HG02840 (cell line): ENCODE results near the gene HEMGN.

Experiments used
- ATAC-seq: cut with Tn5 transposase; IDR thresholded peaks from one replicate; pipeline ENCODE4 v1.9.1; 2021; ENCODE audit warnings: mild to moderate bottlenecking, moderate library complexity, moderate number of reproducible peaks; ENCODE audit not compliant: unreplicated experiment, low FRiP score

The HEMGN gene

DNA sequence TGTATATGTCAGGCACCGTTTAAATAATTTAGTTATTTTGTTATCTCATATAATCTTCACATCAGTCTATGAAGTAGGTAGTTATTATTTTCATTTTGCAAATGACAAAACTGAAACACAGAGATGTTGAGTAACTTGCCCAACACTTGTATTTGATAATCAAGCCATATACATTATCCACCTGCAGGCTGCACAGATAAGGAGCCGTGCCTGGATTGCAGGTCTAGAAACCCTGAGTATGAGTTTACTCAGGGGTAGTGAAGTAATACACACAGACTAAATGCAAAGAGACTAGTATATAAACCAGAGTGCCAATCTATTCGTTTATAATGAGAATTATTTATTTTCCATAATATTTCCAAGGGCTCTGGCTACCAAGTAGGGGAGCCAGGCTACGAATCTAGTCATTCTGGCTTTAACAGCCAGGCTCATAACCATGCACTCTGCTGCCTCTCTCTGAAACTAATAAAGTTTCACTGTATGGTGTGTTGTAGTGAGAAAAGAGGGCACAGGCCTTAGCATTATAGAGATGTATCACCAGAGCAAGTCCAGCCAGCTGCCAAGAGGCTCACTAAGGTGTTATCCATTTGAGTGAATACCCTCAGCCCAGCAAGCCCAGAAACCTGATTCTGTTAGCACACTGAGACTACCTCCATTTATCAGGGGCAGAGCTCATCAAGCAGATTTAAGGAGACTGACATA is 4.5 kb downstream of the HEMGN start:
- no peak for ATAC-seq

GRCh38 chr9:97930972-97931371 is 7.0 kb downstream of the HEMGN start:
- no peak for ATAC-seq

DNA sequence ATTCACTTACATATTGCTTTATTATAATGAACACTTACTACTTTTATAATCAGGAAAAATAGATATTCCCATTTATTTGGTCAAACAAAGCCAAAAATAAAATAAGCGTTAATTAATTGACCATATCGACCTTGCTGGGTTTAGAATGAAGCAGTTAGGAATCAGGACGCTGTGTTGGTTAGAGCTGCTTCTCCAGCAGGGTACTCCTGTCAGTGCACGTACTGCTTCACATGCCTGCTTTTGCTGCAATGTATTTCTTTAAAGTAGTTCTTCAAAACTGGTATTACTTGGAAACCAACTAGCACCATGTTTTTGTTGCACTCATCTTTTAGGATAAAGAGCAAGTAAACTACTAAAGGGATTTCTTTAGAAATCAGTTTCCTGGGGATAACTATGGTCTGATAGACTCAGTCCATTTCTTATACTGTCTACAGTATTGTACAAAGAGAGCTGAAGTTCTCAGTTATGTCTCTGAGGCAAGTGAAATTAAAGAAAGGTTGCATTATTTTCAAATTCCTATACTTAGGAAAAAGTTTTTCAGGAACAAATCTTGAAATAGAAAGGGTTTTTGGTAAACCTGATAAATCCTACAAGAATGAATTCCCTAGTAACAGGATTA is 8.9 kb downstream of the HEMGN start:
- ATAC-seq = no peak

DNA sequence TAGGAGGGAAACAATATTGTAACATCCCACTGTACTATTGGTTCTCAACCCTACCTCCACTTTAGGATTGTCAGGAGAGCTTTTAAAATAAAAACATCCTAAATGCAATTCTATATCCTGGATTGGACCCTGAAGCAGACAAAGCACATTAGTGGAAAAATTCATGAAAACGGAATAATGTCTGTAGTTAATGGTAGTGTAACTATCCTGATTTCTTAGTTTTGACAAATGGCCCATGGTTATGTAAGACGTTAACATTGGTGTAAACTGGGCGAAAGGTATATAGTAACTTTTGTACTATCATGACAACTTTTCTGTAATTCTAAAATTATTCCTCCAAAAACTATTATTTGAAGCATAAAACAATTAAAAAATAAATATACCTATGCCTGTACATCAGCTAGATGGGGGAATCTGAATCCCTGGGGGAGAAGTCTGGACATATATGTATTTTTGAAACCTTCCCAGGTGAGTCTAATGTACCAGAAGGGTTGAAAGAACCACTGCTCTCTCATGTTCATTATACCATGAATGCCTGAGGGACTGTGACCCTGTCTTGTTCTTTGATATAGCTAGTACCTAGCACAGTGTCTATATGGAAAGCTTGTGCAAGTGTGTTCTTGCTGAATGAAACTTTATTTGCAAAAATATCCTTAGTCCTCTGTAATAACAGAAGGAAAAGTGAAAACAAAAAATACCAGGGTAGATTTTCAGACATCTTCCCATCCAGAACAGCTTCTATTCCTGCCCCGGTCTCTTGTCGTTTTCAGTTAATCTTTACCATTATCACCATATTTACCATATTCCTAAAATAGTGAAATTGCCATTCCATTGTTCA is 12.3 kb downstream of the HEMGN start:
- ATAC-seq = no peak

- ATAC-seq = no peak
These were observed 13.6 kb downstream of the HEMGN start for GRCh38 chr9:97924386-97924785.

DNA sequence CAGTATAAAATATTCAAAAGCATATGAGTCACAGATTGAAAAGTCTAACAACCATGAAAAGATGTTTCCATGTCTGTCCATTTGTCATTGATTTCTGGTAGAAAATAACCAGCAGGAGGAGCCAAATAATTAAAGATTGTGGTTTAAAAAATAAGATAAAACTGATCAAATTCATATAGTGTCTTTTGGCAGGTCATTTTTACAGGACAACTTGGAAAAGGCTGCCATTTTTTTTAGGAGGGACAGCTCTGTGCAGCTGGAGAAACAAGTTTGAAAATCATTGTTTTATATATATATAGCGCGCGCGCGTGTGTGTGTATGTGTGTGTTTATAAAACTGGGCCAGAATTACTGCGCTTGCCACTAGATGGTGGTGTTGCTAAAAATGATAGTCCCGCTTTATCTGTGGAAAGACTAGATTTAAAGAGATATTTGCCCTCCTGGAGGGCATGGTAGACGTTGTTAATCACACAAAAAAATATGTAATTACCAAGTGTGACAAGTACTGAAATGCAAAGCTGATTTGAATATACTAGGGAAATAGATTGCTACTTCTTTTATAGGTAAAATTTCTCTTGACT is 14.4 kb downstream of the HEMGN start:
- ATAC-seq = no peak

DNA sequence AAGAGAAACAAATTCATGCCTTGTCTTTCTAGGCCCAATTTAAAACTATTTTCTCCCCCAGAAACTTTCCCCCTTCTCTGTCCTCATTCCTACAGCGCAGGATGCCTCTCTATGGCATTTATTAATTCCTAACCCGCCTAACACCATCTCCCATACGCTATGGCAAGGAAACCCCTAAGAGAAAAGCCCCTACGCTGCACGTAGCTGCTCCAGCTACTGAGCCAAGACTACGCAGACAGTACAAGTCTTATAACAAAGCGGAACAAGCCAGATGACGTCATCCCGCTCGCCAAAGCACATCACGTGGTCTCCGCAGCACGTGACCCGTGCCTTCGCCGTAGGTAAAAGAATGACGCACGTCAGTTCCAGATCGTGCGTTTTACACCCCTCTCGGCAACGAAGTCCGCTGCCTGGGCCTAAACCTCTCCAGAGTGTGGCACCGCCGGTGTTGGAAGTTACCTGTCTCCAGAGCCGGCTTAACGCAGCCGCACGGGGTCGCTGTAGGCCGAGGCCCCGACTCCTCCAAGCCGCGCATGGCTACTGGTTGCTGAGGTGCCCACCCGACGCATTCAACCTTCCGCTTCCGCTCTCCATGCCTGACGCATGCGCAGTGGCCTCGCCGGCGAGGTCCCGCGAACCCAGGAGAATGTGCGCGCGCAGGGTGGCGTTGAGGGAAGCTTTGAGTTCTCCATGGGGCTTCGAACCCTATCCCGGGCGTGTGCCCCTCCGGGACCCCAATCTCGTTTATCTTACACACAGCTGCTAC is 15.8 kb downstream of the HEMGN start, which contains the start of gene TRMO:
TSS of gene TRMO (minus strand) at position 542 of the 766 bp plus-strand sequence. CDS start at position 535, 7 bp downstream.
- peak; percentile 93 for ATAC-seq

- ATAC-seq = no peak
These were observed 18.7 kb downstream of the HEMGN start for GRCh38 chr9:97919217-97919813.

DNA sequence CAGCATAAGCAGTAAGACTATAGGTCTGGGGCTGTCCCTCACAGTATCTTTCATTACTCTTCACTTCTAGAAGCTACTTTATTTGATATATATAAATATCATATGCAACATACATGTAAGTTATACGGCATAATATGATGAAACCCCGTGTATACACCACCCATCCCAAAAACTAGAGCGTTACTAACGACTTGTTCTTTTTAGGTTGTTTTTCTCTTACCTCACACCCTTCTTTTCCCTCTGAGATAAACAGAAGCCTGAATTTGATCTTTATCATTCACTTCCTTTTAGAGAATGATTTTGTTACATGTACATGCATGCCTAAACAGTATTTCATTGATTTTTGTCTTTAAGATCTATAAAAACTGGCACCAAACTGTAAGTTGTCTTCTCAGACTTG is 19.4 kb downstream of the HEMGN start:
- ATAC-seq = no peak

- ATAC-seq = no peak
These were observed 26.0 kb downstream of the HEMGN start for GRCh38 chr9:97911970-97912369.

DNA sequence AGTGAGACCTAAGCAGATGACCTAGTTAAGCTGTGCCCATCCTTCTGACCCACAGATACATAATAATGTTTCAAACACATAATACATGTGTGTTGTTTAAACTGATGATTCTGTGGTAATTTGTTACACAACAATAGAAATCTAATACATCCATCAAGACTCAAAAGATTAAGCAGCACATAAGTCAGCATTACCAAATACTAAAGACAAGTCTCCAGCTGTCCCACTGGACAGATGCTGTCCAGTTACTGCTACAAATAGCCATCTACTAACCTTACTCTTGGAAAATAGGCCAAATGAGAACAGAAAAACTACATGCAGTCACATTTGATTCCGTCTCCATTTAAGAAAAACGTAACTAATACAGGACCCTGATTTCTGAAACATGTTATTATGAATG is 26.4 kb downstream of the HEMGN start:
- ATAC-seq = no peak

DNA sequence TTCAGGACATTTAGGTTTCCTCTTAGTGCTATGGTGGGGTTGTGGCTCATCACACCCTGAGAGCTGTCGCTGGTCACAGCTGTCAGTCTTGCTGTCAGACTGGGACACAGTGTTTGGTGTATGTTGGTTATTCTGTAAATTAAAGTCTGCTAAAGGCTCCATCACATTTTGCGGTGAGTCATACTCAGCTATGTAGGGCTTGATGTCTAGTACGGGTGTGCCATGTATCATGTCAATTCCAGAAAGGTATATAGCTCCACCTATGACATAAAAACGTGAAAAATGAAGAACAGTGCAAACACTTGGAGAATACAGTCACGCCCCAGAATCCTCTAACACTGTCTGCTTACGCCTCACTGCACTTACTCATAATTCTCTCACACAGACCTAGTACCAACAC is 27.6 kb downstream of the HEMGN start:
- ATAC-seq = no peak

DNA sequence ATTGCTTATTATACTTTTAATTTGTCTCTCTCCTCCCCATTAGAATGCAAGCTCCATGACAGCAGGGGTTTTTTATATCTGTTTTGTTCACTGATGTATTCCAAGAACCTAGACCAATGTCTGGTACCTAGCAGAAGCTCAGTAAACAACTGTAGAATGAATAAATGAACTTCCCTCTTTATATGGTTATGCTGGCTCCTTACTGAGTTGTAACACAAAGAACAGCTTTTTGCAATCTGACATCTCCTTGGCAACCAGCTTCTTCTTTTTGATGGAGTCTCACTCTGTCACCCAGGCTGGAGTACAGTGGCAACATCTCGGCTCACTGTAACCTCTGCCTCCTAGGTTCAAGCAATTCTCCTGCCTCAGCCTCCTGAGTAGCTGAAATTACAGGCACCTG is 29.3 kb downstream of the HEMGN start:
- ATAC-seq = no peak

- ATAC-seq = no peak
These were observed 30.3 kb downstream of the HEMGN start for GRCh38 chr9:97907632-97908031.

GRCh38 chr9:97907046-97907445 is 30.9 kb downstream of the HEMGN start:
- no peak for ATAC-seq

DNA sequence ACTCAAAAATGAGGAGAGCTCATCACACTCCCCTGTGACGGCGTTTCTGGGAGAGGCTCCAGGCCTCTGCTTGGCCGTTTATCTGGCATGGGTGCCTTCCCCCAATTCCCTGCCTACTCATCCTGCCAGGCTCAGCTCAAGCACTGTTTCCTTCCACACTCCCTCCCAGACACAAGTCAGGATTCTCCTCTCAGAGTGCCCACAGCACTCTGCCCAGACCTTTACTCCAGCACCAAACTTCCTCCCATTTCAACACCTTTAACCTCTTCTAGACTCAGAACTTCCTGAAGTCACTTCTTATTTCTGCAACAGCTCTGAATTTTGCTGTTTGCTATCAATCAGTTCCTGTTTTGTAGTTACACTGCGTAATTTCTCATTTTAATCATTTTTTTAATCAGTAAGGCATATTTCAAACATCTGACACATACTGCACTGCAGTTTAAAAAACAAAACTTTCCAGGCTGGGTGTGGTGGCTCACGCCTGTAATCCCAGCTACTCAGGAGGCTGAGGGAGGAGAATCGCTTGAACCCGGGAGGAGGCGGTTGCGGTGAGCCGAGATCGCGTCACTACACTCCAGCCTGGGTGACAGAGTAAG is 31.6 kb downstream of the HEMGN start:
- ATAC-seq = no peak

DNA sequence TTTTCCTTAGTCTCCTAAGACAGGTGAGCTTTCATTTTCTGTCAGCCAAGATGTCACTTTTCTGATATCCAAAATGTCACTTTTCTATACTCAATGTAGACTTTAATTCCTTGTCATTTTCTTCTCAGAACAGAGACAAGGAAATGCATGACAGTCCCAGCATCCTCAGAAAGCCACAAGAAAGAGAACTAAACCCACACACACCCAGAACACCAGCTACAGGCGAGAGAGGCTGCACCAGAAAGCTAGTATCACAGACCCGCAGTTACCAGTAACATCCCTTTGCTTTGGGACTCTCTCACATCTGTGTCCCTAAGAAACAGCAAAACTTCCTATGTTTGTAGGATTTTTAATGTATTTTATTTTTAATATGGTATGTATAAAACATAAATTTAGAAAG is 32.7 kb downstream of the HEMGN start:
- no peak for ATAC-seq

- no peak for ATAC-seq
These were observed 33.2 kb downstream of the HEMGN start for GRCh38 chr9:97904725-97905124.

DNA sequence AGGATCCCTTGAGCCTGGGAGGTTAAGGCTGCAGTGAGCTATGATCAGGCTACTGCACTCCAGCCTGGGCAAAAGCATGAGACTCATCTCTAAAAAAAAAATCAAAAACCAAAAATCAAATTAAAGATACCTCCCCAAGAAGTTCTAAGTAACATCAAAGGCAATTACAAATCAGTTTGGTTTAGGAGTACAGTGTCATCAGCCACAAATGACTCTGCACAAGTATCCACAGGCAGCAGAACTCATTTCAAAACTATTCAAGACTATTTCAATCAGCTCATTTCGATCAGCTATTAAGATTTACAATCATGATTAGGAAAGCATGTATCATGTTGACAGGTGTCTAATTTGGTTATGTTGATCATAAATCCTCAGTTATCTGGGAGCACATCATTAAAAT is 34.8 kb downstream of the HEMGN start:
- ATAC-seq = no peak
